ENCODE results near the gene FMNL2.

FMNL2 gene

DNA sequence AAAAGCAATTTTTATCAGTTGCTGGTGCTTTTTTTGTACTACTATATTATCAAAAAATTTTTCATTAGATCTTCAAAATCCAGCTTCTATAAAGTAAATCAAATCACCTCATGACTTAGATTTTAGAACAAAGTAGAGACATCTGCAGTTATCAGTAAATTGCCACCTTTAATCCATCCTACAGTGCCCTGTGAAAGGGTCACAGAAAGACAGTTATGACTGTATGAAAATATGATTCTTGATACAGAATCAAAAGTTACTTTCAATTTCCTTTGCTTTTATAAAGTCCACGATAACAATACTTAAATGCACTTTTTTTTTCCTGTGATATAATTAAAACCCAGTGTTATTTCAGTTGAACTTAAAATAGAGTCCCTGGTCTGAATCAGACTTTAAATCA lies 320.9 kb downstream of the FMNL2 start:
- DNase-seq: no peak

DNA sequence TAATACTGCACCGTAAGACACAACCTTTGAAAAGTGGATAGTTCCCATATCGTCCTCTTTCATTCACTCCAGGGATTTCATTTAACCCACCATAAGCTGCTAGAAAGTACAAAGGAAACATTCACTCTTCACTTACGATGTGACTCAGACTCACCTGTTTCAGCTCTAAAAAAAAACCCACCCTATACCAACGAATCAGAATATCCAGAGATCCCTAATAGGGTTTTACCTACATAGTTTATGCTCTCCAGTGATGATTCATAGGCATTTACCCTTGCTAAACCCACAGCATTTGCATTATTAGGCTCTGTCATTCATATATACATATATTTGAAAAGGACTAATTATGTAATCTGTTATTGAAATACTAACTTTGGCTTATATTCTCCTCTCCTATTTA lies 322.1 kb downstream of the FMNL2 start:
- DNase-seq: no peak

DNA sequence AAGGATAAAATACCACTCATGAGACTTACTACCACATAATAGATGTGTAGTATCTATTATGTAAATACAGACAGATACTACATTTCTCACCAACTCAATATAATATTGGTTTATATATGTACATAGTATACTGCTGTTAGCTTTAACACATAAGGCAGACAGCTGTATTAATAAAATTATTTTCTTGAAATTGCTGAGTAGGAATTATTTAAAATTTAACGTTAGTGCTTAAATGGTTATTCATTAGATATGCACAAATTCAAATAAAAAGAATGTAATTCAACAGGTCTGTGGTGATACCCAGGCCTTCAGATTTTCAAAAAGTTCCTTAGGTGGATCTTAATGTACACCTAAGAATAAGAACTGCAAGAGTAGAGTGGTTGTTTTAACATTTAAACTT lies 323.2 kb downstream of the FMNL2 start:
- DNase-seq: no peak

DNA sequence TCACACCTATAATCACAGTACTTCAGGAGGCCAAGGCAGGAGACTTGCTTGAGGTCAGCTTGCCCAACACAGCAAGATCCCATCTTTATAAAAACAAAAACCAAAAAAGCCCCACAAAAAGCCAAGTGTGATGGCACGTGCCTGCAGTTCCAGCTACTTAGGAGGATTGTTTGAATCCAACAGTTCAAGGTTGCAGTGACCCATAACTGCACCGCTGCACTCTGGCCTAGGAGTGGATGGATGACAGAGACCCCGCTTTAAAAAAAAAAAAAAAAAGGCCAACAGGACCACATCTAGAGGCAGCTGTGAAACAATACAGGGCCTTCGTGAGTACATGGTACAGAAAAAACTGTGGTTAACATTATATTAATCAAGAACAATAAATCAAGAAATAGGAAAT lies 326.1 kb downstream of the FMNL2 start:
- DNase-seq: no peak

DNA sequence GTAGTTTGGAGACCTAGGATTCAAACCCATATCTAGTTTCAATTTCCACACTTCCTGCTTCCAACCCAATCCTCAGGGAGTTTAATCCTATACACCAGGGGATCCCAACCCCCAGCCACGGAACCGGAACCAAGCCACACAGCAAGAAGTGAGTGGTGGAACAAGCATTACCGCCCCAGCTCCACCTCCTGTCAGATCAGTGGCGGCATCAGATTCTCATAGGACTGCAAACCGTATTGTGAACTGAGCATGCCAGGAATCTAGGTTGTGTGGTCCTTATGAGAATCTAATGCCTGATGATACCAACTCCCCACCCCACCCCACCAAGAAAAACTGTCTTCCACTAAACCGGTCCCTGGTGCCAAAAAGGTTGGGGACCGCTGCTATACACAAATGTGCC lies 329.8 kb downstream of the FMNL2 start:
- no peak for DNase-seq

DNA sequence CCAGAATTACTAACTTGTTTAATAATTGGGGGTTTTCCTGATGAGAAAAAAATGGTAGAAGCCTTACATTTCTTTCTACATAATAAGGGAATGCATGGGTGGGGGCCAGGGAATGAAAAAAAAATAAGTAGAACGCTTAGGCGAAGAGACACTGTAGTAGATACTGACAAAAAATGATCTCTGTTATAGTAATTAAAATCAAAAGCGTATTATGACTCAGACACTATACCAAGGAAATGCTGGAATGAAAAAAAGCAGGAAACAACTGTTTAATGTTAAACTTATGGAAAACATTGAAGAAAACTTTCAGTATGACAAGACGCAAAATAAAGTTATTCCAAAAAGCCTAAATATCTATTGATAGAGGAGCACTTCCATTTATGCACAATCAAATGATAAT lies 339.4 kb downstream of the FMNL2 start:
- no peak for DNase-seq

DNA sequence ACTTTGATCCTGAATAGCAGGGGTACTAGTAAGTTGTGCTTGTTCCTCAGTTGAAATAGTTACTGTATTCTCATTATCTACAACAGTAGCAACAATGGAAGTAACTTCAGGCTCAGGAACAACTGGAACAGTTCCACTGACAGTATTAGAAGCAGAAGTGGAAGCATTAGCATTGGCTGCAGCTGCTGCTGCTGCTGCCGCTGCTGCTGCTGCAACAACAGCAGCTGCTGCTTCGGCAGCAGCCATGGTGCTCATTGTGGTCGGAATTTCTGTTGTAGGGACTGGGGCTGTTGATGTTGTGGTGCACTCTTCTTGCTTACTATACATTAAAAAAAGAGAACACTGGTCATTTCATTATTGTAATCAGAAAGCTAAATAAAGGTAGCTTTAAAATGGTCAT lies 341.5 kb downstream of the FMNL2 start:
- DNase-seq: no peak

DNA sequence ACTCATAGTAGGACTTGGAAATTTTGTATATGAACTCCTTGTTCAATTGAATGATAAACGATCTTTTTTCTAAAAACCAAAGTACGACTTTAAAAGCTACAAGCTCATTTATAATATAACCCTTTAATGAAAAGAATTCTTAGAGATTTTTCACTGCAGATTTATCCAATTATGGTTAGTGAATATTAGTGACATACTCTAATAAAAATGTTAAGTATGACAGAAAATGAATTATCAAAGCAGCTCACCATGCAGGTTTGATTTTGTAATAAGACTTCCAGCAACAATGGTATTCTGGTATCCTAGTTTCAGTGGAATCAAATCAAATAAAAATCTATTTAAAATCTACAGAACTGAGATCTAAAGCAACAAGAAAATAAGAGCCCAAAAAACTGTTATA lies 343.8 kb downstream of the FMNL2 start:
- no peak for DNase-seq

DNA sequence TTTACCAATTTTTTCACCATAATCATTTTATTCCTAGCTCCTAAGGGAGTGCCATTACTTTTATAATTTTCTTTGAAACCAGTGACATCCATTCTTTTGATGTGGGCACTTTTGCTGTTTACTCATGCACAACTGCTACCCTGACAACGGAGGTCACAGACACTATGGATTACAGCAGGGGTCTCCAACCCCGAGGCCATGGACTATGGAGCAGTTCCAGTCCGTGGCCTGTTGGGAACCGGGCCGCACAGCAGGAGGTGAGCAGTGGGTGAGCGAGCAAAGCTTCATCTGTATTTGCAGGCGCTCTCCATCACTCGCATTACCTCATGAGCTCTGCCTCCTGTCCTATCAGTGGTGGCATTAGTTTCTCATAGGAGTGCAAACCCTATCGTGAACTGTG lies 347.7 kb downstream of the FMNL2 start:
- no peak for DNase-seq

DNA sequence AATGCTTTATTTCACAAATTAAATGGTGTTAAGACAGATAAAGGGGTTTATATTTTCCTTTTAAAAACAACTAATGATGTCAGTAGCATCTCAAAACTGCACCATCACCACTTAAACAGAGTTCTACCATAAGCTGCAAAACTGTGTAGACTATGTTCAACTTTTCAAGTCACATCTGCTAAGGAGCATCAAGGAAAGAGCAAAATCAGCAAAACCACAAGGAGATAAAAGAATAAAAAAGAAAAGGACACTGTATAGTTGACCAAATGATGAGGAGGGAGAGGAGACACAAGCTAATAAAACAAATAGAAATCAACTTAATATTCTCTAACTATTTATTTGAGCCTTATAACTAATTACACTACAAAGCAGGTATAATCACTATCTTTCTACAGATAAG lies 348.4 kb downstream of the FMNL2 start:
- no peak for DNase-seq

DNA sequence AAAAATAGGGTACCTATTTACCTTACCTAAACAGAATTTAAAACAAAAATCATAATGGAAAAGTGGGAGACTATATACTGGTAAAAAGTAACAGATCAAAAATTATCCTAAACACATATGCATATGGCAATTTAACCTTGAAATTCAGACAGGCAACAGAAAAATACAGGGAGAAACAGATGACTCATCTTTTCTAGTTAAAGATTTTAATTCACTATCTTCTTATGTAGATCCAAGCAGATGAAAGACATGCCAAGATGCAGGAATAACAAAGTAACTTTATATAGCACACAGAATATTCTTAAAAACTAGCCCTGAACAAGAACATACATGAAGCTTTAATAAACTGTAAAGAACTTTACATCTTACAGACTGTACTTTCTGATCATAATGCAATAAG lies 351.3 kb downstream of the FMNL2 start:
- DNase-seq: no peak

DNA sequence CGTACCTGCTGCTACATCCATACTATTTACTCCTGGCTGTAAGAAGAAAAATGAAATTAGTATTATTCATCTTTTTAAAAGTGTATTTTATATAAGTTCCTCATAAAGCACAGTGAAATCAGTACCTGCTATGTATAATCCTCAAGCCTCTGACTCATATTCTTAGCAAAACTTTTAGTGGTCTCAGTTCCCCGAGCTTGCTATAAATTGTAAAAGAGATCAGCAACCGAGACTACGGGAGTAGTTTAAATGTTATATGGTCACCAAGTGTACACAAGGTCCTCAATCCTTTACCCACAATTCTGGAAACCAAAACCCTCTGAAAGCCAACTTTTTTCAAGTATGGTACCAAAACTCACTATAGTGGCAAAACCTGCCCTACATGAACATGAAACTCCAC lies 358.1 kb downstream of the FMNL2 start:
- DNase-seq: no peak

DNA sequence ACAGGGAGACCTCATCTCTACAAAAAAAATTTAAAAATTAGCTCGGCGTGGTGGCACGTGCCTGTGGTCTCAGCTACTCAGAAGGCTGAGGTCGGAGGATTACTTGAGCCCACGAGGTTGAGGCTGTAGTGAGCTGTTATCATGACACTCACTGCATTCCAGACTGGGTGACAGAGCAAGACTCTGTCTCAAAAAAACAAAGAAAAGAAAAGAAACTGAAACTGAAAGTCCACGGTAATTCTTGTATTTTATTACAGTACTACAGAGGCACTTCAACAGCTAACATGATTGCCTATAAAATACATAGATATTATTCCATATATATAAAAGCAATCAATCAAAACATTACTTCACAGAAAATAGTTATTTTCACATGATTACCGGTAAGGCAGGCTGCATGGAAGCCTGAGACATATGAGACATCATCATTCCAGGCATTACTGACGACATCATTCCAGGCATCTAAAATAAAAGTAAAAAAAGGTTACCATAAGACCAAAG lies 359.2 kb downstream of the FMNL2 start:
- peak; percentile 17 to 41 (median 28) for DNase-seq

DNA sequence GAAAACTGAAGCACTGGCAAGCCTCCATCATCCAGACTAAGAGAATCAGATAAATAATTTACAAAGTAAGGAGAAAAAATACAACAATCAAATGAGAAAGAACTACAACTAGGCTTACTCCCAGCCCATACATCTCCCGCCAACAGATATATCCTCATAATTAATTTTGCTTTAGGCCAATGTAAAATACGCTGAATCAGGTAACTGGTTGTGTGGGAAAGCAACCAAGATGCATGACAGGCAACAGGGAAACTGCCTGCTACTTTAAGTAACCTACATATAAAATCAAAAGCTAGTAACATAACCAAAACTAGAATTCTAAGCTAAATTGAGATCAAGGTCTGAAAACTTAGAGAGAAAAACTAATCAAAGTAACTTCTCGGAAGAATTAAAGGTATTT lies 360.8 kb downstream of the FMNL2 start:
- no peak for DNase-seq

DNA sequence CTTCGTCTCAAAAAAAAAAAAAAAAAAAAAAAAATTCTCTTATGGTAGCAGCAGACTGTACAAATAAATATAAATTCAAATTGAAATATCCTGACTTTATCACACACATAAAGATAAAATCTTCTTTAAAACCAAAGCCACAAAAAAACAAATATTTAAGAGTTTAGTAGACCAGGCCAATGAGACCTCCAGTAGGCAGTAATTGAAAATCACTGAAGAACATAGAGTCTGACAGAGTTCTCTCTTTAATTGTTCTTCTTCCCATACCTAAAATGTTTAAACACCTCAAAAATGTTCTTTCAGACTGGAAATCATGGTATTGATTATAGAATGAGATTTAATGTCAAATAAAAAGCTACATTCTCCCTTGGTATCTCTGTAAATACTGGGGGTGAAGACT lies 361.5 kb downstream of the FMNL2 start:
- no peak for DNase-seq
